GM12872 (cell line): ENCODE results near the gene GLT1D1.

Source experiments
- CTCF ChIP-seq: IDR thresholded peaks from 3 replicates; pipeline ENCODE4 v1.5.1; 2011; ENCODE audit warnings: low read depth, mild to moderate bottlenecking, low read length, moderate library complexity; ENCODE audit not compliant: insufficient read depth

The GLT1D1 gene

GRCh38 chr12:128951448-128951847, 98.2 kb downstream of the GLT1D1 start:
- no peak for TF ChIP-seq CTCF

- no peak for TF ChIP-seq CTCF
Measured at GRCh38 chr12:128956755-128957154, 103.5 kb downstream of the GLT1D1 start.

- no peak for TF ChIP-seq CTCF
Measured at GRCh38 chr12:128959901-128960300, 106.6 kb downstream of the GLT1D1 start.

GRCh38 chr12:128961308-128961902, 108.1 kb downstream of the GLT1D1 start:
- TF ChIP-seq CTCF, result no peak

GRCh38 chr12:128961957-128962356, 108.7 kb downstream of the GLT1D1 start:
- no peak for TF ChIP-seq CTCF

GRCh38 chr12:128966203-128966810, 113.0 kb downstream of the GLT1D1 start:
- no peak for TF ChIP-seq CTCF

- no peak for TF ChIP-seq CTCF
Measured at GRCh38 chr12:128968668-128969067, 115.4 kb downstream of the GLT1D1 start.
